Right lobe of liver (tissue), 6 donors: Measurements from ENCODE around the gene NPPB. TPM values are rescaled to one million over a fixed set of nuclear protein-coding genes. Genes with fewer than 3 reads are reported as not detected.
A peak's percentile ranks its signal among the peaks of the same experiment; 100 is the strongest.
"Not testable (repeated sequence)": the region's sequence is repeated elsewhere in the genome, so short reads cannot be mapped to it uniquely, and the experiment has no call there.

Experiments used
- ATAC-seq, 4 donors: fragments of 200-7000 bp; cut with Tn5 transposase; one replicate each; pipeline ENCODE4 v1.9.1; 2020; ENCODE audit warnings: mild to moderate bottlenecking in 4 of 4, moderate library complexity in 4 of 4
- DNase-seq, 3 donors: peaks; one replicate each; pipeline ENCODE4 v3.0.0-alpha.2; 2020
- H3K27ac ChIP-seq, 3 donors: fragments of 200-600 bp; one replicate each; pipeline ENCODE4 v1.8.0; 2022
- H3K27me3 ChIP-seq, 2 donors: fragments of 200-600 bp; one replicate each; pipeline ENCODE4 v1.8.0; 2022
- H3K36me3 ChIP-seq, 4 donors: fragments of 200-600 bp; sonication (generic) in 1 of 4; one replicate each; pipeline versions ENCODE4 v1.5.1 to v1.8.0; 2017 to 2022; ENCODE audit warnings: control low read depth in 1 of 4
- H3K4me1 ChIP-seq, 4 donors: fragments of 200-600 bp; sonication (generic) in 1 of 4; one replicate each; pipeline versions ENCODE4 v1.5.1 to v1.8.0; 2017 to 2022; ENCODE audit warnings: control low read depth in 1 of 4
- H3K4me3 ChIP-seq, 3 donors: fragments of 200-600 bp; one replicate each; pipeline ENCODE4 v1.8.0; 2022
- H3K9me3 ChIP-seq, 4 donors: fragments of 200-600 bp; sonication (generic) in 1 of 4; one replicate each; pipeline versions ENCODE4 v1.5.1 to v1.8.0; 2017 to 2022; ENCODE audit warnings: control low read depth in 1 of 4
- CTCF ChIP-seq, 4 donors: fragments of 200-600 bp in 3 of 4; fragments of 450-650 bp in 1 of 4; IDR thresholded peaks; one replicate each; pipeline versions ENCODE4 v1.5.1 to v1.8.0; 2016 to 2022; ENCODE audit warnings: antibody characterized with exemption in 4 of 4, mild to moderate bottlenecking in 2 of 4
- POLR2A ChIP-seq: fragments of 450-650 bp; IDR thresholded peaks from one replicate; pipeline ENCODE4 v1.6.1; 2017; ENCODE audit warnings: antibody characterized with exemption, mild to moderate bottlenecking
- WGBS: methylation state at CpG from one replicate; pipeline ENCODE4 v1.1.6; 2018; ENCODE audit warnings: low coverage, low lambda C conversion rate; ENCODE audit not compliant: insufficient coverage; ENCODE audit errors: missing lambda C conversion rate; 5-methylcytosine and 5-hydroxymethylcytosine counted together
- intact Hi-C, 2 donors: fragments of 100-400 bp; cut with DNase I; formaldehyde crosslinking; loops; one replicate each; pipeline versions ENCODE4 v1.11.2 to v1.14.1; 2022
- total RNA-seq, 6 experiments: library from RNA; depleted of rRNA in 2 of 6; stranded (reverse); fragments of >200 nt in 2 of 6; fragmentation: NEBNext Ultra II Directional in 3 of 6; extraction: Animal tissue kit (Norgen Biotek cat#: 25700) in 3 of 6; gene quantifications; one replicate each; pipeline versions ENCODE4 v1.1.0 to v1.2.4, GENCODE V29; 2016 to 2023
- donor health status: DM: no; HTN: yes; CAD: no.
- donor health status: DM: no; HTN: no; CAD: no.
- donor health status: DM: no; HTN: no; CAD: no.
- donor health status: DM: no; HTN: yes; CAD: no.
- donor health status: DM: no; HTN: yes; CAD: no.

The NPPB gene
- total RNA-seq, 6 experiments from 2014 or later, result 0.44 TPM; not detected in 5

GRCh38 chr1:11904978-11905377 is 46.2 kb upstream of the NPPB start:
- 92% methylated on average over 5 of the region's 5 CpGs for WGBS
- no peak for TF ChIP-seq POLR2A
- no peak for TF ChIP-seq CTCF (IDR thresholded peaks at IDR 0.05)
- Histone ChIP-seq H3K9me3 (no peaks in the 10 kb centered on the region), H3K27me3 (no peaks in the 10 kb centered on the region), H3K4me1 (no peaks in the 10 kb centered on the region), H3K4me3 (no peak overlapping the region), H3K27ac (no peak overlapping the region), H3K36me3 (no peaks in the 10 kb centered on the region)
- no peak for DNase-seq
- intact Hi-C loops, result no loop called here
- no peak for ATAC-seq

GRCh38 chr1:11904156-11904555 is 45.4 kb upstream of the NPPB start:
- H3K4me1 ChIP-seq, ATAC-seq, H3K27ac ChIP-seq, H3K36me3 ChIP-seq, DNase-seq, intact Hi-C loops, H3K4me3 ChIP-seq, H3K27me3 ChIP-seq, H3K9me3 ChIP-seq: not testable (repeated sequence)
- 90% methylated on average over 2 of the region's 5 CpGs for WGBS

- no peaks in the 10 kb centered on the region for H3K9me3 ChIP-seq
- no peak overlapping the region for H3K27ac ChIP-seq
- no peaks in the 10 kb centered on the region for H3K36me3 ChIP-seq
- WGBS, result 93% methylated on average over 1 of the region's 1 CpG
- DNase-seq (no peak), ATAC-seq (no peak)
- no peaks in the 10 kb centered on the region for H3K4me1 ChIP-seq
- no peak for TF ChIP-seq CTCF (IDR thresholded peaks at IDR 0.05)
- no peak for TF ChIP-seq POLR2A
- intact Hi-C loops, result no loop called here
- peaks cover 0 to 5% of the 10 kb centered on the region in 2 donors for H3K27me3 ChIP-seq
- H3K4me3 ChIP-seq, result no peak overlapping the region
These were observed 44.5 kb upstream of the NPPB start for GRCh38 chr1:11903210-11903609.

GRCh38 chr1:11901446-11901845 is 42.7 kb upstream of the NPPB start:
- H3K27me3 ChIP-seq, H3K4me1 ChIP-seq, DNase-seq, H3K9me3 ChIP-seq, H3K27ac ChIP-seq, ATAC-seq, H3K36me3 ChIP-seq, intact Hi-C loops, H3K4me3 ChIP-seq: not testable (repeated sequence)
- 68% methylated on average over 9 of the region's 9 CpGs for WGBS

GRCh38 chr1:11898831-11899467 is 40.2 kb upstream of the NPPB start:
- DNase-seq, result no peak
- Histone ChIP-seq H3K36me3 (no peaks in the 10 kb centered on the region), H3K4me3 (no peak overlapping the region), H3K9me3 (no peaks in the 10 kb centered on the region), H3K4me1 (no peaks in the 10 kb centered on the region), H3K27ac (no peak overlapping the region), H3K27me3 (peaks cover 0 to 5% of the 10 kb centered on the region in 2 donors)
- intact Hi-C loops, result no loop called here
- 40% methylated on average over 9 of the region's 26 CpGs for WGBS
- peak; percentile 24 to 36 (median 28) for ATAC-seq
- TF ChIP-seq POLR2A (no peak), CTCF (IDR thresholded peaks at IDR 0.05) (no peak)
